HL-60 (cell line): ENCODE measurements around the gene MND1.

Source experiments
- CTCF ChIP-seq: IDR thresholded peaks from one replicate; pipeline ENCODE4 v1.5.1; 2011; ENCODE audit warnings: low read length, control low read depth, inconsistent platforms; ENCODE audit not compliant: insufficient read depth
- GABPA ChIP-seq: IDR thresholded peaks from 2 replicates; pipeline ENCODE4 v1.6.1; 2012; ENCODE audit warnings: low read depth
- POLR2AphosphoS5 ChIP-seq: IDR thresholded peaks from 2 replicates; pipeline ENCODE4 v1.6.1; 2012; ENCODE audit warnings: low read depth

- no peak for TF ChIP-seq CTCF
- no peak for TF ChIP-seq GABPA
- TF ChIP-seq POLR2AphosphoS5, result no peak
Observed at GRCh38 chr4:153337686-153338085, 6.8 kb upstream of the MND1 start.
